Measurements from ENCODE around the gene MDH2.
"Not testable (repeated sequence)": the region's sequence is repeated elsewhere in the genome, so short reads cannot be mapped to it uniquely, and the experiment has no call there.

The MDH2 gene

GRCh38 chr7:76076995-76077394 lies 29.1 kb downstream of the MDH2 start:
- Histone ChIP-seq H3K27me3 (ENCODE audit: insufficient read depth, low read length) (no peaks in the 10 kb centered on the region; the same call in 1 of the 2 replicates), H3K9ac (ENCODE audit: low read length) (no peak overlapping the region), H3K9me2 (ENCODE audit: low read depth, low read length) (no peaks in the 10 kb centered on the region), H3K36me3 (ENCODE audit: insufficient read depth, low read length) (no peaks in the 10 kb centered on the region), H3K79me2 (ENCODE audit: insufficient read depth, low read length) (no peaks in the 10 kb centered on the region), H3K9me3 (ENCODE audit: low read length) (no peaks in the 10 kb centered on the region), H3K4me2 (ENCODE audit: low read length) (no peak overlapping the region), H3K4me3 (ENCODE audit: low read depth, low read length, poor library complexity, severe bottlenecking) (no peak overlapping the region), H2AFZ (ENCODE audit: low read length) (no peak overlapping the region), H3F3A (ENCODE audit: insufficient read depth, low read length) (no peaks in the 10 kb centered on the region), H4K20me1 (ENCODE audit: insufficient read depth, low read length) (no peaks in the 10 kb centered on the region), H3K27ac (ENCODE audit: low read depth, low read length, poor library complexity, severe bottlenecking) (no peak overlapping the region), H3K4me1 (ENCODE audit: insufficient read depth, low read length, severe bottlenecking) (no peaks in the 10 kb centered on the region)
- TF ChIP-seq EZH2 (IDR thresholded peaks at IDR 0.05; ENCODE audit: borderline replicate concordance, low read length), result no peak
- TF ChIP-seq CTCF (IDR thresholded peaks at IDR 0.05; ENCODE audit: low read length), result no peak

- Histone ChIP-seq H3K4me3 (ENCODE audit: low read depth, low read length, poor library complexity, severe bottlenecking) (no peak overlapping the region), H3K9ac (ENCODE audit: low read length) (no peak overlapping the region), H3F3A (ENCODE audit: insufficient read depth, low read length) (no peaks in the 10 kb centered on the region), H3K4me2 (ENCODE audit: low read length) (no peak overlapping the region), H2AFZ (ENCODE audit: low read length) (no peak overlapping the region), H4K20me1 (ENCODE audit: insufficient read depth, low read length) (no peaks in the 10 kb centered on the region), H3K9me3 (ENCODE audit: low read length) (no peaks in the 10 kb centered on the region), H3K9me2 (ENCODE audit: low read depth, low read length) (no peaks in the 10 kb centered on the region), H3K27ac (ENCODE audit: low read depth, low read length, poor library complexity, severe bottlenecking) (no peak overlapping the region), H3K79me2 (ENCODE audit: insufficient read depth, low read length) (no peaks in the 10 kb centered on the region), H3K27me3 (ENCODE audit: insufficient read depth, low read length) (no peaks in the 10 kb centered on the region; the same call in 1 of the 2 replicates), H3K36me3 (ENCODE audit: insufficient read depth, low read length) (no peaks in the 10 kb centered on the region), H3K4me1 (ENCODE audit: insufficient read depth, low read length, severe bottlenecking) (no peaks in the 10 kb centered on the region)
- TF ChIP-seq CTCF (IDR thresholded peaks at IDR 0.05; ENCODE audit: low read length) (no peak), EZH2 (IDR thresholded peaks at IDR 0.05; ENCODE audit: borderline replicate concordance, low read length) (no peak)
These were observed 29.5 kb downstream of the MDH2 start for GRCh38 chr7:76077435-76077834.

GRCh38 chr7:76080204-76080603 lies 32.3 kb downstream of the MDH2 start:
- Histone ChIP-seq H3F3A (ENCODE audit: insufficient read depth, low read length) (no peaks in the 10 kb centered on the region), H3K36me3 (ENCODE audit: insufficient read depth, low read length) (no peaks in the 10 kb centered on the region), H4K20me1 (ENCODE audit: insufficient read depth, low read length) (no peaks in the 10 kb centered on the region), H3K79me2 (ENCODE audit: insufficient read depth, low read length) (no peaks in the 10 kb centered on the region), H3K9me2 (ENCODE audit: low read depth, low read length) (no peaks in the 10 kb centered on the region), H2AFZ (ENCODE audit: low read length) (no peak overlapping the region), H3K9me3 (ENCODE audit: low read length) (no peaks in the 10 kb centered on the region), H3K4me3 (ENCODE audit: low read depth, low read length, poor library complexity, severe bottlenecking) (no peak overlapping the region), H3K9ac (ENCODE audit: low read length) (no peak overlapping the region), H3K27ac (ENCODE audit: low read depth, low read length, poor library complexity, severe bottlenecking) (no peak overlapping the region), H3K27me3 (ENCODE audit: insufficient read depth, low read length) (no peaks in the 10 kb centered on the region; the same call in 1 of the 2 replicates), H3K4me1 (ENCODE audit: insufficient read depth, low read length, severe bottlenecking) (no peaks in the 10 kb centered on the region), H3K4me2 (ENCODE audit: low read length) (no peak overlapping the region)
- no peak for TF ChIP-seq EZH2 (IDR thresholded peaks at IDR 0.05; ENCODE audit: borderline replicate concordance, low read length)
- TF ChIP-seq CTCF (IDR thresholded peaks at IDR 0.05; ENCODE audit: low read length), result no peak

- H3K9me3 ChIP-seq (ENCODE audit: low read length); H4K20me1 ChIP-seq (ENCODE audit: insufficient read depth, low read length); H3K4me2 ChIP-seq (ENCODE audit: low read length); H3F3A ChIP-seq (ENCODE audit: insufficient read depth, low read length); H2AFZ ChIP-seq (ENCODE audit: low read length); H3K4me3 ChIP-seq (ENCODE audit: low read depth, low read length, poor library complexity, severe bottlenecking); H3K9ac ChIP-seq (ENCODE audit: low read length); H3K27ac ChIP-seq (ENCODE audit: low read depth, low read length, poor library complexity, severe bottlenecking); H3K36me3 ChIP-seq (ENCODE audit: insufficient read depth, low read length); H3K9me2 ChIP-seq (ENCODE audit: low read depth, low read length); H3K4me1 ChIP-seq (ENCODE audit: insufficient read depth, low read length, severe bottlenecking); H3K79me2 ChIP-seq (ENCODE audit: insufficient read depth, low read length); H3K27me3 ChIP-seq (ENCODE audit: insufficient read depth, low read length): not testable (repeated sequence)
These were observed 36.2 kb downstream of the MDH2 start for GRCh38 chr7:76084115-76084514.

Data from OCI-LY1 (cell line).